ENCODE results near the gene PAGR1. TPM values are rescaled to one million over a fixed set of nuclear protein-coding genes. Genes with fewer than 3 reads are reported as not detected.
"Not testable (repeated sequence)": the region's sequence is repeated elsewhere in the genome, so short reads cannot be mapped to it uniquely, and the experiment has no call there.

The PAGR1 gene
- total and polyA plus RNA-seq, 2 of the 4 experiments (the other 2 are of a cell fraction), result 10.6 to 22.1 TPM

DNA sequence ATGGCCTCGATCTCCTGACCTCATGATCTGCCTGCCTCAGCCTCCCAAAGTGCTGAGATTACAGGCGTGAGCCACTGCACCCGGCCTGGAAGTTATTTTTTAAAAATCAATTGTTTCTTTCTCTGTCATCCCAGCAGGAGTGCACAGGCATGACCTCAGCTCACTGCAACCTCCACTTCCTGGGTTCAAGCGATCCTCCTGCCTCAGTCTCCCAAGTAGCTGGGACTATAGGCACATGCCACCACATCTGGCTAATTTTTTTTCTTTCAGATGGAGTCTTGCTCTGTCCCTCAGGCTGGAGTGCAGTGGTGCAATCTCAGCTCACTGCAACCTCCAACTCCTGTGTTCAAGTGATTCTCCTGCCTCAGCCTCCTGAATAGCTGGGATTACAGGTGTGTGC, 28.8 kb upstream of the PAGR1 start:
- H3K18ac ChIP-seq (ENCODE audit: low read depth, low read length); H4K5ac ChIP-seq (ENCODE audit: low read depth, low read length); H3K14ac ChIP-seq (replicated peaks; ENCODE audit: low read depth, low read length); BruUV-seq (replicated peaks); in situ Hi-C loops (cut with MboI; ENCODE audit: low sequenced_read_pairs); H3K9ac ChIP-seq (ENCODE audit: low read depth, low read length); H2AK5ac ChIP-seq (ENCODE audit: low read depth, low read length); dilution Hi-C loops (cut with HindIII; ENCODE audit: low sequenced_read_pairs, unreplicated experiment); H4K20me1 ChIP-seq (ENCODE audit: insufficient read depth, low read length); H3K56ac ChIP-seq (ENCODE audit: extremely low read depth, insufficient read depth, low read length); H2BK5ac ChIP-seq (ENCODE audit: low read depth, low read length, poor library complexity, severe bottlenecking); H2BK15ac ChIP-seq (ENCODE audit: low read depth, low read length); H3K9me1 ChIP-seq (ENCODE audit: insufficient read depth, low read length); H4K91ac ChIP-seq (ENCODE audit: insufficient read depth, low read depth, low read length); ATAC-seq (ENCODE audit: low read depth); DNase-seq; H2BK20ac ChIP-seq (ENCODE audit: low read depth, low read length); H4K8ac ChIP-seq (ENCODE audit: low read depth in 2 of 2, low read length in 2 of 2); H3K27ac ChIP-seq (ENCODE audit: insufficient read depth, low read length); H3K36me3 ChIP-seq (ENCODE audit: control insufficient read depth, insufficient read depth, low read length); H3K23ac ChIP-seq (ENCODE audit: low read depth, low read length); H2AFZ ChIP-seq (replicated peaks; ENCODE audit: low read length, poor library complexity); H3K4me1 ChIP-seq (ENCODE audit: control insufficient read depth, insufficient read depth, low read length); H3K9me3 ChIP-seq (ENCODE audit: control insufficient read depth, insufficient read depth, low read length); H3K4ac ChIP-seq (ENCODE audit: low read depth, low read length); CTCF ChIA-PET; H2BK120ac ChIP-seq (ENCODE audit: low read depth, low read length); H3K27me3 ChIP-seq (ENCODE audit: control insufficient read depth, insufficient read depth, low read length); POLR2A ChIA-PET (ENCODE audit: unreplicated experiment); H2AK9ac ChIP-seq (replicated peaks; ENCODE audit: low read depth, low read length, poor library complexity); H3K4me3 ChIP-seq (ENCODE audit: insufficient read depth, low read depth, low read length); H3K4me2 ChIP-seq (ENCODE audit: low read depth, low read length): not testable (repeated sequence)
- intact Hi-C loops (cut with micrococcal nuclease), result loop anchor here (10.0 kb wide), 1 partner anchor 52 kb away; no protein-coding TSS in a partner anchor
- H3K79me1 ChIP-seq (ENCODE audit: low read depth in 1 of 2, low read length in 2 of 2), result peaks cover 0 to 20% of the 10 kb centered on the region in 2 experiments; a peak in 2 of 4 replicates
- 82% methylated on average over 2 of the region's 4 CpGs; no CpG with 5 or more reads in 1 of the 2 experiments for WGBS, 2 experiments (ENCODE audit: extremely low coverage in 2 of 2, insufficient read length in 1 of 2)
